ENCODE results near the gene KCND2.

The KCND2 gene

DNA sequence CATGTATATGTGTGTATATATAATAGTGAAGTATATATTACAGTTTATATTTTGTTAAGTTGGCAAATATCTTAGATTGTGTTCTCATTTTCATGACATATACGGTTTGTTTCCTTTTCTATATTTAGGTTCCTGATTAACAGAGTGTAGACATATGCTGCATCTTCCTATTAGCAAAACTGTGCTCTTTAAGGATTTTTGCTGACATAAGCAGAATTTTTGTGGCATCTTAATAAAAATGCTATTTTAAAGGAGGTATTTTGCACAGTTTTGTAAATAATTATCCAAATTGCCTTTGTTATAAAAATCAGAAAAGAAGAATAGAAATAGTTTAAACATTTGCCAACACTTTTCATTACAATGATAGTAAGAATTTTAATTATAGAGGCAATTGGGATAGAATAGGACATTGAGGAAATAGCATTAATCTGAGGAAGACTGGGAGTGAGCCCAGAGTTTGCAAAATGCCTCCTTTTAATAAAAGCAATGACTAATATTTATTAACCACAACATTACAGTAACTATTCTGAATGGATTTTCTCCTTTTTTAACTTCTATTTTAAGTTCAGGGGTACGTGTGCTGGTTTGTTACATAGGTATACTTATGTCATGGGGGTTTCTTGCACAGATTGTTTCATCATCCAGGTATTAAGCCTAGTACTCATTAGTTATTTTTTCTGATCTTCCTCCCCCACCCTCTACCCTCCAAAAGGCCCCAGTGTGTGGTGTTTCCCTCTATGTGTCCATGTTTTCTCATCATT lies 38.2 kb downstream of the KCND2 start:
- DNase-seq, result no peak

- DNase-seq, result no peak
Observed at GRCh38 chr7:120320218-120320961, 47.4 kb downstream of the KCND2 start.

GRCh38 chr7:120327054-120327453 lies 54.1 kb downstream of the KCND2 start:
- DNase-seq, result no peak

- no peak for DNase-seq
Observed at GRCh38 chr7:120332433-120332832, 59.5 kb downstream of the KCND2 start.

DNA sequence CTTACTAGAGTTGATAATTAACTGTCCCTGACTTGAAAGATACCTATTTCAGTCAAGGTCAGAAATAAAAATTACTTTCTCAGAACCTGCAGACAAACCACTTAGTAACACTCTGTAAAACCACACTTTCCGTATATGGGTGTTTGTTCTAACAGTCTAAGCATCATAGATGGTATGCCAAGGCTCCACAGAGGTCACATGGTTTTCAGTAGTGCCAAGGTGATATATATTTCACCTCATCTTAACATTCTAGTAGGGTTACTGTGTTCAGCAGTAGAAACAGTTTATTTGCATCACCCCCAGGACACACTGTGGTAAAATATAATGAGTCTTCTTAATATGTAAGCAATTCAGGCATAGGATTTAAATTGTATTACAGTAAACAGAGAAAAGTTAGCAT lies 61.5 kb downstream of the KCND2 start:
- DNase-seq, result no peak

- no peak for DNase-seq
Observed at GRCh38 chr7:120337308-120337907, 64.4 kb downstream of the KCND2 start.

GRCh38 chr7:120344276-120344675 lies 71.3 kb downstream of the KCND2 start:
- DNase-seq, result no peak

- DNase-seq, result no peak
Observed at GRCh38 chr7:120353171-120353570, 80.2 kb downstream of the KCND2 start.

GRCh38 chr7:120360918-120361317 lies 87.9 kb downstream of the KCND2 start:
- DNase-seq, result no peak

DNA sequence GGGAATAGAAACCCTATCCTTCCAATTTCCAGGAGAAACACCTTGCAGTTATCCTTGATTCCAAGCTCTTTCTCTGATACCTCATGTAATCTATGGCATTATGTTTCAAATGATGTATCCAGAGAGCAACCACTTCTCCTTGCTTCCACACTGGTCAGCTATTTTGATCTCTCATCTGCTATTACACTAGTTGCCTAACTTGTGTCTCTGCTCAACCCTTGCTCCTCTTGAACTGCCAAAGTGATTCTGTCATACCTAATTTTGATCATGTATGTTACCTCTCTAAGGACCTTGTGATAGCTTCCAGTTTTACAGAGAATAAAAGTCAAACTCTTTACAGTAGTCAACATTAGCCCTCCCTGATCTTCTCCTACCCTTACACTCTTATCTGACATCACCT lies 90.4 kb downstream of the KCND2 start:
- no peak for DNase-seq

- DNase-seq, result no peak
Observed at GRCh38 chr7:120370954-120371353, 98.0 kb downstream of the KCND2 start.

DNA sequence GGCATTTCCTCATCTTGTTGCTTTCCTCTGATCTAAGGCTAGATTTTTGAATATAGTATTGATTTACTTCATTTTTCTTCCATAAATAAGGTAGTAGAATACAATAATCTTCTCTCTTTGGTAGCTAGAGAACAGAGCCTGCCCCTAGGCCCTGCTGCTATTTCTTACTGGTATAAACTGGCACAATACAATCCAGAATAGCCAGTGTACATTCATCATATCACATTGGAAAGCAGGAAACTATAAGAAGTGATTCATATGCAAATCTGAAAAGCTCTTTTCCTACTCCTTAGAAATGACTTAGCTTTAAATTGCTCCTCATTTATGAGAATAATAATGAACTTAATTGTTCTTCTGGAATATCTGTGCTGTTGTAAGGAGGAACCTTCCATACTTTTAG lies 100.2 kb downstream of the KCND2 start:
- no peak for DNase-seq

DNA sequence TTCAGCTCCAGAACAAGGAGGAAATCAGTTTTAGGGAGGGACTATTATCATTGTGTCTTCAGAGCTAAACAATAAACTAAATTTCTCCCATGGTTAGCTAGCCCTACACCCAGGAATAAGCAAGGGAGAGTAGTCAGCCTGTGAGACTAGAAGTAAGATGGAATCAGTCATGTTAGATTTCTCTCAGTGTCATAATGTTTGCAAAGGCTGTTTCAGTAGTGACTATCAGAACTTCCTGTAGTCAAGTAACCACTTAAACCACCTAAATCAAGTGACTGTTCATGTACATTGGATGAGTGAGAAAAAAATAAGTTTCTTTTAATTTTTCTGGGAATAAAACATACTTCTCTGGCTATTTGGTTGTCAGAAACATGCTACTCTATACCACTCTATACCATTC lies 121.6 kb downstream of the KCND2 start:
- DNase-seq, result no peak

GRCh38 chr7:120395526-120396019 lies 122.6 kb downstream of the KCND2 start:
- DNase-seq, result no peak

GRCh38 chr7:120398284-120399000 lies 125.5 kb downstream of the KCND2 start:
- DNase-seq, result no peak

- DNase-seq, result no peak
Observed at GRCh38 chr7:120400806-120401455, 128.0 kb downstream of the KCND2 start.

DNA sequence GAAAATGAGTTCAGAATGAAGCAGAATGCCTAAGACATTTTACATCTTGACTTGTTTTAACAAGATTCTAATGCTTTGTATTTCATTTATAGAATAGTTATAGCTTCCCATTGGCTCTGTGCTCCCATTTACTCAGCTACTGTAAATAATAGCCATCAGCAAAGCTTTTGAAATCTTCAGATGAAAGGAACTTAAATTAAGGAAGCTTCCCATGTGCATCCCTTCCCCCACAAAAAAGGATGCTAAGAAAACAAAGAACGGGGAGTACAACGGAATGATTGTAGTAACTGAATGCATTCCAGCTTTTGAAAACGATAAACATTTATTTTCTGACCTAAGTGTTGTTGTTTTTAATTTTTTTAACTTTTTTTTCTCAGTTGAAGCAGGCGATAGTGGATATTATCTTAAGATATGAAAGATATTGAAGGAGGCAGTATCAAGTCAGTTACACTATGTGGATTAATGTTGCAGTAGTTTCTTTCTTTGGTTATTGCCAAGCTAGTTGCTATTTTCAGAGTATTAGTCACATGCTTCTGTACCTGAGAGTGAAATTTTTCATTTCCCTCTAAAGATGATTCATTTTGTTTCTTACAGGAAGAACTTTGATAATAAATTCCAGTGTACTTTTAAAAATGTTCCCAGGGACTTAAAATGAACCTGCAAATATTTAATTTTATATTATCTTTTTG lies 129.2 kb downstream of the KCND2 start:
- no peak for DNase-seq

DNA sequence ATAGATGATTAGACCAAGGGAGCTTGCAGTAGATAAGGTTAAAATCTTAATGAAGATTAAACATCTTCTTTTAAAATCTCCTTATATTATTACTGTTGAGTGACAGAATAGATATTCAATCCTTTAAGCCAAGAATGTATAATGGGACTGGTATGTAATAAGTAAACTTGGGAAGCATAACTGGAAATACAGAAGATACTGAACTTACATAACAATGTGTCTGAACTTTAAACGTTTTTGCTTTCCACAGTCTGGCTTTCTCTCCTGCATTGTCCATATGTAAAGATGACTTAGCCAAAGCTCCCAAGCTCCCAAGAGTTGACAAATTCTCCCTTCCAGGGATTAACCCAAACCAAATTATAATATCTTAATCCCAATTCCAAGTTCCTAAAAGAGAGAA lies 129.8 kb downstream of the KCND2 start:
- DNase-seq, result no peak

GRCh38 chr7:120404042-120404441 lies 131.1 kb downstream of the KCND2 start:
- DNase-seq, result no peak

- no peak for DNase-seq
Observed at GRCh38 chr7:120405652-120406051, 132.7 kb downstream of the KCND2 start.

- no peak for DNase-seq
Observed at GRCh38 chr7:120407010-120407409, 134.0 kb downstream of the KCND2 start.

Measured in hematopoietic multipotent progenitor cell treated with erythropoietin and hydrocortisone succinate and interleukin-3 and kit ligand, for 8 days (in vitro differentiated cells).